Measurements from ENCODE around the gene IFI27L2. TPM values are rescaled to one million over a fixed set of nuclear protein-coding genes. Genes with fewer than 3 reads are reported as not detected.
A peak's percentile ranks its signal among the peaks of the same experiment; 100 is the strongest.

IFI27L2 gene
- 14.1 TPM for total RNA-seq

DNA sequence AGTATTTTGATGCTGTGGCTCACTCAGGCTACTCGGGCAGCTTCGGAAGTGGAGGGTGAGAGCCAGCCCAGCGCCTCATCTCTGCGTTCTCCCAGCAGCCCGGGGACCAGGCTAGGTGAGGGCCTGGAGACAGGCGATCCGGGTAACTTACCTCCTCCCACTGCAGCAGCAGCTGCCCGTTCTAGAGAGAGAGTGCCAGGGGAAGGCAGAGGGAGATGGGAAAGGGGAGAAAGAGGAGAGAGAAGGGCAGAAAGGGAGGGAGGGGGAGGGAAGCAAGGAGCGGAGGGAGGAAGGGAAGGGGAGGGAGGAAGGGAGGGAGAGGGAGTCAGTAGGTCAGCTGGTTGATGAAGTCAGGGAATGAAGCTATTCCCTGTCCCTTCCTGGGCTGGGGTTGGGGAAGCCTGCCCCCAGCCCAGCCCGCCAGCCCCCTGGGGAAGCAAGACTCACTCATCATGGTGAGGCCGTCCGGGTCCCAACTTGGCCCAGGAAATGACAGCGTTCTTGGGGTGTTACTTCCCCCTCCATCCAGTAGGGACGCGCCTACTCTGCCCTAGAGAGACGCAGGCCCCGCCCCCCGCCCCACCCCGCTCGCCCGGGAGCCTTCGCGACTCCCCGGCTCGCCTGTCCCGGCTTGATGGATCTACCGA is at the start of gene IFI27L2:
TSS of gene IFI27L2 (minus strand) at position 494 of the 647 bp plus-strand sequence. CDS start at position 454, 40 bp downstream.
- no peaks in the 10 kb centered on the region for H3K9me3 ChIP-seq (ENCODE audit: control insufficient read depth in 3 of 3, low read length in 3 of 3)
- H3K4me3 ChIP-seq (ENCODE audit: low read length in 3 of 3) = peak within 1 kb of the TSS; percentile 62 to 85 (median 67)
- H3K4me1 ChIP-seq (ENCODE audit: control insufficient read depth in 3 of 3, insufficient read depth in 3 of 3, low read length in 3 of 3) = peaks cover 0 to 14% (median 8%) of the 10 kb centered on the region in 3 donors
- H3K9ac ChIP-seq (ENCODE audit: low read depth in 1 of 3, low read length in 3 of 3) = peak within 1 kb of the TSS; percentile 57 to 80 (median 65)
- no peaks in the 10 kb centered on the region for H3K36me3 ChIP-seq (ENCODE audit: control insufficient read depth in 3 of 3, insufficient read depth in 3 of 3, low read length in 3 of 3)
- H3K27ac ChIP-seq (ENCODE audit: low read depth, low read length) = peak within 1 kb of the TSS; percentile 70
- H3K27me3 ChIP-seq (ENCODE audit: control insufficient read depth in 3 of 3, insufficient read depth in 3 of 3, low read length in 3 of 3) = peaks cover 0 to 8% (median 0%) of the 10 kb centered on the region in 3 donors

DNA sequence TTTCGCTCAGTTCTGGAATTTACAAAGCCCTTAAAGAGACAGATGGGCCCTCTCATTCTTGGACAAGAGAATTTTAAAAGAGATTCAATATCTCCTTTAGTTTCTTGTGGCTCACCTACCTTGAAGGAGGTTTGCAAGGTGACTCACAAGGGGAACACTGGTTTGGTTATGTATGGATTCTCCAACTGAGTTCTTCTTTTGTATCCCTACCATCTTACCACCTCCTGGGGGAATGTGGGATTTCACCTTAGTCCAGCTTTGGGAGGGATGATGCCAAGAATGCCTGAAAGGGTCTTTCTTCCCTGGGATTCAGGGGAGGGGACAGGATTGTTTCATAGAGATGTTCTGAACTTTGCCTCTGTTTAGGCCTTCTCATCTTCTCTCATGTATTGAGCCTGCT is 48.4 kb upstream of the IFI27L2 start:
- Histone ChIP-seq H3K27me3 (ENCODE audit: control insufficient read depth in 3 of 3, insufficient read depth in 3 of 3, low read length in 3 of 3) (peaks cover 6 to 20% (median 10%) of the 10 kb centered on the region in 3 donors), H3K4me1 (ENCODE audit: control insufficient read depth in 3 of 3, insufficient read depth in 3 of 3, low read length in 3 of 3) (peaks cover 3 to 11% (median 3%) of the 10 kb centered on the region in 3 donors), H3K36me3 (ENCODE audit: control insufficient read depth in 3 of 3, insufficient read depth in 3 of 3, low read length in 3 of 3) (no peaks in the 10 kb centered on the region), H3K9ac (ENCODE audit: low read depth in 1 of 3, low read length in 3 of 3) (no peak overlapping the region), H3K27ac (ENCODE audit: low read depth, low read length) (no peak overlapping the region), H3K9me3 (ENCODE audit: control insufficient read depth in 3 of 3, low read length in 3 of 3) (no peaks in the 10 kb centered on the region), H3K4me3 (ENCODE audit: low read length in 3 of 3) (no peak overlapping the region)

GRCh38 chr14:94176808-94177207 is 47.4 kb upstream of the IFI27L2 start:
- Histone ChIP-seq H3K4me1 (ENCODE audit: control insufficient read depth in 3 of 3, insufficient read depth in 3 of 3, low read length in 3 of 3) (peaks cover 3 to 11% (median 6%) of the 10 kb centered on the region in 3 donors), H3K27ac (ENCODE audit: low read depth, low read length) (no peak overlapping the region), H3K9ac (ENCODE audit: low read depth in 1 of 3, low read length in 3 of 3) (no peak overlapping the region), H3K27me3 (ENCODE audit: control insufficient read depth in 3 of 3, insufficient read depth in 3 of 3, low read length in 3 of 3) (peaks cover 6 to 20% (median 10%) of the 10 kb centered on the region in 3 donors), H3K9me3 (ENCODE audit: control insufficient read depth in 3 of 3, low read length in 3 of 3) (no peaks in the 10 kb centered on the region), H3K36me3 (ENCODE audit: control insufficient read depth in 3 of 3, insufficient read depth in 3 of 3, low read length in 3 of 3) (no peaks in the 10 kb centered on the region), H3K4me3 (ENCODE audit: low read length in 3 of 3) (no peak overlapping the region)

- Histone ChIP-seq H3K9me3 (ENCODE audit: control insufficient read depth in 3 of 3, low read length in 3 of 3) (no peaks in the 10 kb centered on the region), H3K27ac (ENCODE audit: low read depth, low read length) (no peak overlapping the region), H3K4me1 (ENCODE audit: control insufficient read depth in 3 of 3, insufficient read depth in 3 of 3, low read length in 3 of 3) (peaks cover 9 to 18% (median 12%) of the 10 kb centered on the region in 3 donors), H3K36me3 (ENCODE audit: control insufficient read depth in 3 of 3, insufficient read depth in 3 of 3, low read length in 3 of 3) (no peaks in the 10 kb centered on the region), H3K4me3 (ENCODE audit: low read length in 3 of 3) (peak overlapping the region in 1 of 3 donors; percentile 60), H3K9ac (ENCODE audit: low read depth in 1 of 3, low read length in 3 of 3) (no peak overlapping the region), H3K27me3 (ENCODE audit: control insufficient read depth in 3 of 3, insufficient read depth in 3 of 3, low read length in 3 of 3) (peaks cover 6 to 20% (median 10%) of the 10 kb centered on the region in 3 donors)
Observed at GRCh38 chr14:94175747-94176146, 46.3 kb upstream of the IFI27L2 start.

DNA sequence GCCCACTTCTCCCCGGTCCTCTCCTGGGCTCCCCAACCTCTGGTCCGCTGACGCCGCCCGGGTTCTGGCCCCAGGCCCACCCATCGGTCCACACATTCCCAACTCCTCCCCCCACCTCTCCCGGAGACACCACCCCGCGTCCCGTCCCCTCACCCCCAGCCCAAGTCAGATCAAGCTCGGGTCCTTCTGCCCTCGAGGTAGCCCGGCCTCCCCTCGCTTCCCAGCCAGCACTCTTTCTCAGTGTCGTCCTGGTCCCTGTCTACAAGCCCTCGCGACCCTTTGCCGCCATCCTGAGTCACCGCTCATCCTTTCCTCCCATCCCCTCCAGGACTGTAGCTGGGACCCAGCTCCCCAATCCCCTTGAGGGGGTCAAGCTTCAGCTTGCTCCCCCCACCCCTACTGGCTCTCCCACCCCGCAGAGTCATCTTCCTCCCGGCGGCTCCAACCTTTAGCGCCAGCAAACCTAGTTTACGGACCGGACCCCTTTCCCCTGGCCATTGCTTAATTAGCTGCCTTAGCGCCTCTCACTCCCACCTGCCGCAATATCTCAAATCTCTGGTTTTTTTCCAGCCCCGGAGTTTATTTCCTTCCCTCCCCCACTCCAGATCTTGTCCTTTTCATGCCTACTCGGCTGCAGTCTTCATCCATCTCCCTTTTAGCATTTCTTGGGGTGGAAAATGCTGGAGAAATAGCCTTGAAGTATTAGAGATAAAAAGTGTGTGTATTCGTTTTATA is 45.8 kb upstream of the IFI27L2 start:
- no peak overlapping the region for H3K9ac ChIP-seq (ENCODE audit: low read depth in 1 of 3, low read length in 3 of 3)
- H3K9me3 ChIP-seq (ENCODE audit: control insufficient read depth in 3 of 3, low read length in 3 of 3) = no peaks in the 10 kb centered on the region
- no peak overlapping the region for H3K27ac ChIP-seq (ENCODE audit: low read depth, low read length)
- H3K4me3 ChIP-seq (ENCODE audit: low read length in 3 of 3) = peak overlapping the region in 1 of 3 donors; percentile 60
- H3K4me1 ChIP-seq (ENCODE audit: control insufficient read depth in 3 of 3, insufficient read depth in 3 of 3, low read length in 3 of 3) = peaks cover 9 to 19% (median 12%) of the 10 kb centered on the region in 3 donors
- peaks cover 6 to 20% (median 10%) of the 10 kb centered on the region in 3 donors for H3K27me3 ChIP-seq (ENCODE audit: control insufficient read depth in 3 of 3, insufficient read depth in 3 of 3, low read length in 3 of 3)
- H3K36me3 ChIP-seq (ENCODE audit: control insufficient read depth in 3 of 3, insufficient read depth in 3 of 3, low read length in 3 of 3) = no peaks in the 10 kb centered on the region

- no peak overlapping the region for H3K27ac ChIP-seq (ENCODE audit: low read depth, low read length)
- H3K9me3 ChIP-seq (ENCODE audit: control insufficient read depth in 3 of 3, low read length in 3 of 3) = no peaks in the 10 kb centered on the region
- peaks cover 9 to 19% (median 12%) of the 10 kb centered on the region in 3 donors for H3K4me1 ChIP-seq (ENCODE audit: control insufficient read depth in 3 of 3, insufficient read depth in 3 of 3, low read length in 3 of 3)
- peaks cover 6 to 20% (median 10%) of the 10 kb centered on the region in 3 donors for H3K27me3 ChIP-seq (ENCODE audit: control insufficient read depth in 3 of 3, insufficient read depth in 3 of 3, low read length in 3 of 3)
- H3K9ac ChIP-seq (ENCODE audit: low read depth in 1 of 3, low read length in 3 of 3) = no peak overlapping the region
- no peaks in the 10 kb centered on the region for H3K36me3 ChIP-seq (ENCODE audit: control insufficient read depth in 3 of 3, insufficient read depth in 3 of 3, low read length in 3 of 3)
- peak overlapping the region; percentile 56 to 60 (median 59) for H3K4me3 ChIP-seq (ENCODE audit: low read length in 3 of 3)
Observed at GRCh38 chr14:94174604-94175010, 45.2 kb upstream of the IFI27L2 start.

DNA sequence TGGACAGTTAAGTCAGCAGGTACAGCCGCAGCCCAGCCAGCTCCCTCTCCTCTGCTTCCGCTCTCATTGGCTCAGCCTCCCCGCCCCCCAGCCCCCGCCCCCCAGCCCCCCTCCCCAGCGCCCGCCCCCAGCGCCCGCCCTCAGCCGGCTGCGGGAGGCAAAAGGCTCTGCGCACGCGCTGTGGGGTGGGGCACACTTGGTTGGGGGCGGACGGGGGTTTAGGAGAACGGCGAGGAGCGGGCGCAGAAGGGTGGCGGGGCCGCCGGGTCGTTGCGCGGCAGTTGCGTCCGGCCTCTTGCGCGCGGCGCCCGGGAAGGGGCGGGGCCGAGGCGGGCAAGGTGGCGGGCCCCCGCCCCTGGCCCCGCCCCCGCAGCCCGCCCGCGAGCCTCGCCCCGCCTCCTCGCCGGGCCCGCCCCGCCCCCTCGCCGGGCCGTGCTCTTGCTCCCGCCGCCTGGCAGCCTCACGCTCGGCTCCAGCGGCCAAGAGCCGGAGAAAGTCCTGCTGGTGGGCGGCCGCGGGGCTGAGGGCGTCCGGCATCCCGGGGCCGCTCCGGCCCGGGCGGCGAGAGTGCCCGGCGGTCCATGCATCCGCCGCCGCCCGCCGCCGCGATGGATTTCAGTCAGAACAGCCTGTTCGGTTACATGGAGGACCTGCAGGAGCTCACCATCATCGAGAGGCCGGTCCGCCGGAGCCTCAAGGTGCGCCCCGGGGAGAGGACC is 44.6 kb upstream of the IFI27L2 start, which contains the start of gene PPP4R4:
TSS of gene PPP4R4 (plus strand) at position 438 of the 719 bp plus-strand sequence. CDS start at position 582, 144 bp downstream.
- Histone ChIP-seq H3K36me3 (ENCODE audit: control insufficient read depth in 3 of 3, insufficient read depth in 3 of 3, low read length in 3 of 3) (no peaks in the 10 kb centered on the region), H3K4me3 (ENCODE audit: low read length in 3 of 3) (peak within 1 kb of the TSS; percentile 58 to 66 (median 60)), H3K4me1 (ENCODE audit: control insufficient read depth in 3 of 3, insufficient read depth in 3 of 3, low read length in 3 of 3) (peaks cover 9 to 19% (median 12%) of the 10 kb centered on the region in 3 donors), H3K27ac (ENCODE audit: low read depth, low read length) (peak within 1 kb of the TSS; percentile 55), H3K9me3 (ENCODE audit: control insufficient read depth in 3 of 3, low read length in 3 of 3) (no peaks in the 10 kb centered on the region), H3K27me3 (ENCODE audit: control insufficient read depth in 3 of 3, insufficient read depth in 3 of 3, low read length in 3 of 3) (peaks cover 6 to 20% (median 7%) of the 10 kb centered on the region in 3 donors), H3K9ac (ENCODE audit: low read depth in 1 of 3, low read length in 3 of 3) (peak within 1 kb of the TSS; percentile 57 to 73 (median 70))

GRCh38 chr14:94173471-94173884 is 44.1 kb upstream of the IFI27L2 start:
- peak overlapping the region; percentile 58 to 66 (median 60) for H3K4me3 ChIP-seq (ENCODE audit: low read length in 3 of 3)
- H3K4me1 ChIP-seq (ENCODE audit: control insufficient read depth in 3 of 3, insufficient read depth in 3 of 3, low read length in 3 of 3) = peaks cover 9 to 19% (median 12%) of the 10 kb centered on the region in 3 donors
- no peaks in the 10 kb centered on the region for H3K9me3 ChIP-seq (ENCODE audit: control insufficient read depth in 3 of 3, low read length in 3 of 3)
- H3K9ac ChIP-seq (ENCODE audit: low read depth in 1 of 3, low read length in 3 of 3) = peak overlapping the region; percentile 57 to 73 (median 70)
- peak overlapping the region; percentile 55 for H3K27ac ChIP-seq (ENCODE audit: low read depth, low read length)
- no peaks in the 10 kb centered on the region for H3K36me3 ChIP-seq (ENCODE audit: control insufficient read depth in 3 of 3, insufficient read depth in 3 of 3, low read length in 3 of 3)
- peaks cover 6 to 20% (median 7%) of the 10 kb centered on the region in 3 donors for H3K27me3 ChIP-seq (ENCODE audit: control insufficient read depth in 3 of 3, insufficient read depth in 3 of 3, low read length in 3 of 3)

DNA sequence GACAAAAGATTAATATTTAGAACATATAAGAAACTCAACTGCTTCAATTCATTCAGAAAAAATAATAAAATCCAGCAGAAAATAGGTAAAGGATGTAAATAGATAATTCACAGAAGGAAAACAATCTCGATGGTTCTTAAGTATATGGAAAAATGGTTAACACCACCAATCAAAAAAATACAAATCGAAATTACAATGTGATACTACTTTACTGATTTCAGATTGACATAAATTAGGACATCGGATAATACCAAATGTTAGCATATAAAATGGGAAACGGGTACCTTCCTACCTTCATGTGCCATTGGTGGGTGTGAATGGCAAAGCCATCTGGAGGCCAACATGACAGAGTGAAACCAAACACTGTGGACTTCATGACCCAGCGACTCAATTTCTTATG is 43.1 kb upstream of the IFI27L2 start:
- Histone ChIP-seq H3K4me3 (ENCODE audit: low read length in 3 of 3) (no peak overlapping the region), H3K9ac (ENCODE audit: low read depth in 1 of 3, low read length in 3 of 3) (no peak overlapping the region), H3K36me3 (ENCODE audit: control insufficient read depth in 3 of 3, insufficient read depth in 3 of 3, low read length in 3 of 3) (no peaks in the 10 kb centered on the region), H3K4me1 (ENCODE audit: control insufficient read depth in 3 of 3, insufficient read depth in 3 of 3, low read length in 3 of 3) (peaks cover 9 to 19% (median 12%) of the 10 kb centered on the region in 3 donors), H3K9me3 (ENCODE audit: control insufficient read depth in 3 of 3, low read length in 3 of 3) (no peaks in the 10 kb centered on the region), H3K27ac (ENCODE audit: low read depth, low read length) (no peak overlapping the region), H3K27me3 (ENCODE audit: control insufficient read depth in 3 of 3, insufficient read depth in 3 of 3, low read length in 3 of 3) (peaks cover 6 to 20% (median 7%) of the 10 kb centered on the region in 3 donors)
